MM.1S (cell line): ENCODE results near the gene WDR76.

Source experiments
- DNase-seq: peaks from one replicate; pipeline ENCODE4 v3.0.0-alpha.2; 2015
- H2AFZ ChIP-seq: fragments of 300-600 bp; sonication (generic); 2 replicates; pipeline ENCODE4 v1.6.0; 2016; ENCODE audit warnings: antibody characterized with exemption, low read length
- H3F3A ChIP-seq: fragments of 300-600 bp; sonication (generic); 2 replicates; pipeline ENCODE4 v1.6.1; 2016; ENCODE audit warnings: mild to moderate bottlenecking, antibody characterized with exemption, low read length, moderate library complexity, mixed read lengths; ENCODE audit not compliant: insufficient read depth
- H3K27ac ChIP-seq: fragments of 300-600 bp; sonication (generic); 2 replicates; pipeline ENCODE4 v1.5.1; 2016; ENCODE audit warnings: mild to moderate bottlenecking, low read length
- H3K27me3 ChIP-seq: fragments of 300-600 bp; sonication (generic); replicated peaks from 2 replicates; pipeline ENCODE4 v1.6.0; 2016; ENCODE audit warnings: low read length; ENCODE audit not compliant: insufficient read depth
- H3K36me3 ChIP-seq: fragments of 300-600 bp; sonication (generic); replicated peaks from 2 replicates; pipeline ENCODE4 v1.6.1; 2016; ENCODE audit warnings: mild to moderate bottlenecking, low read length, mixed read lengths; ENCODE audit not compliant: insufficient read depth
- H3K4me1 ChIP-seq: fragments of 300-600 bp; sonication (generic); 2 replicates; pipeline ENCODE4 v1.6.1; 2016; ENCODE audit warnings: low read length, mixed read lengths
- H3K4me2 ChIP-seq: fragments of 300-600 bp; sonication (generic); 2 replicates; pipeline ENCODE4 v1.6.0; 2016; ENCODE audit warnings: low read depth, low read length
- H3K4me3 ChIP-seq: fragments of 300-600 bp; sonication (generic); 2 replicates; pipeline ENCODE4 v1.5.1; 2016; ENCODE audit warnings: low read length, mixed read lengths
- H3K79me2 ChIP-seq: fragments of 300-600 bp; sonication (generic); 2 replicates; pipeline ENCODE4 v1.6.1; 2016; ENCODE audit warnings: mixed run types, low read length, mixed read lengths
- H3K9ac ChIP-seq: fragments of 300-600 bp; sonication (generic); 2 replicates; pipeline ENCODE4 v1.6.1; 2016; ENCODE audit warnings: low read length, mixed read lengths
- H3K9me2 ChIP-seq: fragments of 300-600 bp; sonication (generic); replicated peaks from 2 replicates; pipeline ENCODE4 v1.6.1; 2016; ENCODE audit warnings: mild to moderate bottlenecking, low read length, mixed read lengths; ENCODE audit not compliant: insufficient read depth
- H3K9me3 ChIP-seq: fragments of 300-600 bp; sonication (generic); replicated peaks from 2 replicates; pipeline ENCODE4 v1.6.1; 2016; ENCODE audit warnings: mild to moderate bottlenecking, low read length, mixed read lengths; ENCODE audit not compliant: insufficient read depth
- H4K20me1 ChIP-seq: fragments of 300-600 bp; sonication (generic); 2 replicates; pipeline ENCODE4 v1.6.1; 2016; ENCODE audit warnings: mild to moderate bottlenecking, low read length, moderate library complexity, mixed read lengths; ENCODE audit not compliant: insufficient read depth
- EZH2 ChIP-seq: fragments of 300-600 bp; sonication (generic); optimal IDR thresholded peaks from 2 replicates; pipeline ENCODE3; 2017; ENCODE audit warnings: low read depth, mild to moderate bottlenecking, antibody characterized with exemption, low read length, mixed read lengths
- EZH2phosphoT487 ChIP-seq: fragments of 300-600 bp; sonication (generic); IDR thresholded peaks from 2 replicates; pipeline ENCODE4 v1.6.1; 2018; ENCODE audit warnings: antibody characterized with exemption, low read length
- TF ChIP-seq, protein P1 (sequence below): fragments of 300-600 bp; sonication (generic); IDR thresholded peaks from 2 replicates; pipeline ENCODE4 v1.5.1; 2016; ENCODE audit warnings: antibody characterized with exemption, low read length, mixed read lengths

The WDR76 gene

DNA sequence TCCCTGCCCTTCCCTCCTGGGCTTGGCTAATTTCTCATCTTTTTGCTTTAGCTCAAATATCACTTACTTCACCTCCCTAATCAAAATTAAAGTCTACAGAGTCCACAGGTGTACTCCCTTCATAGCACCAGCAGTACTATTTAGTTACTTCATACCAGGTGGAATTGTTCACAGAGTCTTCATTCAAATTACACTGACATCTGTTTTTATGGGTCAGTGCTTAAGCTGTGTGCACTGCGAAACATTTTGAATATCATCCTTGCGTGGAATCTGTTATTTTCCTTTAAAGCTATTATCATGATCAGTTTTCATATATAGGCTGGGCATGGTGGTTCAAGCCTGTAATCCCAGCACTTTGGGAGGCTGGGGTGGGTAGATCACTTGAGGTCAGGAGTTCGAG lies 37.4 kb upstream of the WDR76 start:
- Histone ChIP-seq H2AFZ (peak overlapping the region; percentile 84), H3K27me3 (peaks cover 3% of the 10 kb centered on the region; the same call in 1 of the 2 replicates), H4K20me1 (no peaks in the 10 kb centered on the region), H3K4me2 (peak overlapping the region; percentile 65), H3K9ac (no peak overlapping the region), H3K9me2 (no peaks in the 10 kb centered on the region), H3K79me2 (peaks cover 22% of the 10 kb centered on the region), H3F3A (peaks cover 12% of the 10 kb centered on the region), H3K4me3 (peak overlapping the region; percentile 40), H3K36me3 (no peaks in the 10 kb centered on the region), H3K9me3 (no peaks in the 10 kb centered on the region), H3K4me1 (peaks cover 13% of the 10 kb centered on the region), H3K27ac (peak overlapping the region; percentile 3; the same call in 1 of the 2 replicates)
- TF ChIP-seq EZH2phosphoT487 = no peak
- DNase-seq = no peak

DNA sequence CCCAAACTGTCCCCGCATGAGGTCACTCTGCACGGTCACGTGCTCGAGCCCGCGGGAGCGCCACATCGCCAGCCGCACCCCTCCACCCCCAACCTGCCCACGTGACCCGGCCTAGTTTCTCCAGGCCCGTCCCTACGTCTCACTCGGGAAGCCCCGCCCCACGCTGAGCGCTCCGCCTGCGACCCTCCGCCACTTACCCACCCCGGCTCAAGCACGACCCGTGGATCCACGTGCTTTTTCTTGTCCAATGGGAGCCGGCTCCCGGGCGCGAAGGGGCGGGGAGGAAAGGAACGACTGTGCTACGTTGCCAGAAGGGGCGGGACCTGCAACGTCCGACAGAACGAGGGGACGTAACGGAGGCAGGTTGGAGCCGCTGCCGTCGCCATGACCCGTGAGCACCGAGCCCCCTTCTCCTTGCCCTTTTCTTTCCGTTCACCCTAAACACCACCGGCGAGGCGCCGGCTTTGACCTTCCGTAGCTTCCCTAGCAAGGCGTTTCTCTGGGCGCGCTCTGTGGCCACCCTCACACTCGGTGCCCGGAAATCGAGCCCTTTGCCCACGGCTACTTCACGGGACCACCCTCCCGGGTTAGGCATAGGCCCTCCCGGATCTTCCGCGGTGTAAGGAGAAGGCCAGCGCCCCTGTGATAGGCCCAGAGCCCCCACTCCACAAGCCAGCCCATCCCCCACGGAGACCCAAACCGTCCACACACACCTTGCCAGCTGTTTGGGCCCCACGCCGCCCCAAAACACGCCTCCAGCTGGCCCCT lies 34.6 kb upstream of the WDR76 start, which contains the start of gene SERF2:
Gene SERF2, plus strand, starts transcription at position 328 of the 768 bp plus-strand sequence. Its CDS starts 57 bp downstream, at position 385.
- peaks cover 13% of the 10 kb centered on the region for H3K4me1 ChIP-seq
- H3K9ac ChIP-seq = peak within 1 kb of the TSS; percentile 99
- no peaks in the 10 kb centered on the region for H3K36me3 ChIP-seq
- H3F3A ChIP-seq = peaks cover 17% of the 10 kb centered on the region
- peak within 1 kb of the TSS; percentile 91 for H3K4me2 ChIP-seq
- peak within 1 kb of the TSS; percentile 100 for H3K4me3 ChIP-seq
- H3K9me2 ChIP-seq = no peaks in the 10 kb centered on the region
- H2AFZ ChIP-seq = peak within 1 kb of the TSS; percentile 63
- H3K9me3 ChIP-seq = no peaks in the 10 kb centered on the region
- peak within 1 kb of the TSS; percentile 71; the same call in 1 of the 2 replicates for H3K27ac ChIP-seq
- DNase-seq = peak; percentile 99
- H4K20me1 ChIP-seq = no peaks in the 10 kb centered on the region
- TF ChIP-seq, protein P1, sequence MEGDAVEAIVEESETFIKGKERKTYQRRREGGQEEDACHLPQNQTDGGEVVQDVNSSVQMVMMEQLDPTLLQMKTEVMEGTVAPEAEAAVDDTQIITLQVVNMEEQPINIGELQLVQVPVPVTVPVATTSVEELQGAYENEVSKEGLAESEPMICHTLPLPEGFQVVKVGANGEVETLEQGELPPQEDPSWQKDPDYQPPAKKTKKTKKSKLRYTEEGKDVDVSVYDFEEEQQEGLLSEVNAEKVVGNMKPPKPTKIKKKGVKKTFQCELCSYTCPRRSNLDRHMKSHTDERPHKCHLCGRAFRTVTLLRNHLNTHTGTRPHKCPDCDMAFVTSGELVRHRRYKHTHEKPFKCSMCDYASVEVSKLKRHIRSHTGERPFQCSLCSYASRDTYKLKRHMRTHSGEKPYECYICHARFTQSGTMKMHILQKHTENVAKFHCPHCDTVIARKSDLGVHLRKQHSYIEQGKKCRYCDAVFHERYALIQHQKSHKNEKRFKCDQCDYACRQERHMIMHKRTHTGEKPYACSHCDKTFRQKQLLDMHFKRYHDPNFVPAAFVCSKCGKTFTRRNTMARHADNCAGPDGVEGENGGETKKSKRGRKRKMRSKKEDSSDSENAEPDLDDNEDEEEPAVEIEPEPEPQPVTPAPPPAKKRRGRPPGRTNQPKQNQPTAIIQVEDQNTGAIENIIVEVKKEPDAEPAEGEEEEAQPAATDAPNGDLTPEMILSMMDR = no peak
- no peak for TF ChIP-seq EZH2phosphoT487
- TF ChIP-seq EZH2 = no peak
- no peaks in the 10 kb centered on the region for H3K27me3 ChIP-seq
- H3K79me2 ChIP-seq = peaks cover 31% of the 10 kb centered on the region

DNA sequence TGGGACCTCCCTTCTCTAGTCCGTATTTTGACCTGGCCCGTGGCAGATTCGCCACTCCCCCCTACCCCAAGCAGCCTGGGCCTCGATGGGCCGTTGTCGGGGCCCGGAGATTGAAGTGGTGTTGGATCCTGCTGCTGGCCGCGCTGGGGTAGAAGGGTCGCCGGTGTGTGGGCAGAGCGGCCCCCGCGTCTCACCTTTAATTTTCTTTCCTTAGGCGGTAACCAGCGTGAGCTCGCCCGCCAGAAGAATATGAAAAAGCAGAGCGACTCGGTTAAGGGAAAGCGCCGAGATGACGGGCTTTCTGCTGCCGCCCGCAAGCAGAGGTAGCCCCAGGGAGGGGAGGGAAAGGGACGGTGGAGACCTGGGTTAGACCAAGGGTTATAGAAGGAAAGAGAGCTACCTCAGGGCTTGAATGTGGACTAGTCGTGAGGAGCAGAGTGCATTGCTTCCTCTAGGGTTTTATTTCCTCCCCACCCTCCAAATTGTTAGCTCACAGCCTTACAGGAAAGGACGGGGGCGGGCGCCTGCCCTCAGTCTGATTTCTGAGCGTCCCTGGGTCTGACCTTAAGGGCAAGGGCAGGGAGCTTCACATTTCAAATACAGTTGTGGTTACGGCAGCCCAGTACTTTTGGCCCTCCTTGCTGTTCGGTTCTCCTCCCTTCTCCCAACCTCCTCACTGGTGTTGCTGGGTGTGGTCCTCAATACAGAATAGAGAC lies 33.9 kb upstream of the WDR76 start:
- Histone ChIP-seq H3K9ac (peak overlapping the region; percentile 99), H3K79me2 (peaks cover 31% of the 10 kb centered on the region), H3K4me1 (peaks cover 13% of the 10 kb centered on the region), H3K27me3 (no peaks in the 10 kb centered on the region), H3K9me3 (no peaks in the 10 kb centered on the region), H3K4me2 (peak overlapping the region; percentile 91), H2AFZ (peak overlapping the region; percentile 59), H3K9me2 (no peaks in the 10 kb centered on the region), H3F3A (peaks cover 17% of the 10 kb centered on the region), H3K4me3 (peak overlapping the region; percentile 100), H3K36me3 (no peaks in the 10 kb centered on the region), H4K20me1 (no peaks in the 10 kb centered on the region), H3K27ac (peak overlapping the region; percentile 71; the same call in 1 of the 2 replicates)
- TF ChIP-seq, protein P1 = no peak
- TF ChIP-seq EZH2phosphoT487 (no peak), EZH2 (no peak)
- DNase-seq = no peak
